ENCODE measurements around the gene CAMKK1.
A peak's percentile ranks its signal among the peaks of the same experiment; 100 is the strongest.

Gene CAMKK1

GRCh38 chr17:3913531-3914311, 20.9 kb upstream of the CAMKK1 start:
- peak; percentile 96 for ATAC-seq

DNA sequence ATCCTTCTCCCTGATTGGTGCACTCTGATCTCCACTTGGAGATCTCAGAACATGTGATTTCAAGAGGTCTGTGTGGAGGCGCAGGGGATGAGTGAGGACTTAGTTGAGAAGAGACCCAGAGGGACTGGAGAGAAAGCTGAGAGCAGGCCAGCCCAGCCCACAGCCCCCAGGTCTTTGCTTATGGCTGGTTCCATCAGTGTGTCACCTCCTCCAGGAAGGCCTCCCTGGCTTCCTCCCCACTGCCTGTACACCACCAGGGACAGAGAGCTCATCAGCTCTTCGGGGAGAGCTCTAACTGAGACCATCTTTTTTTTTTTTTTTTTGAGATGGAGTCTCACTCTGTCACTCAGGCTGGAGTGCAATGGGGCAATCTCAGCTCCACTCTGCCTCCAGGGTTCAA, 20.0 kb upstream of the CAMKK1 start:
- no peak for TF ChIP-seq RARB (CRISPR knock-in tag; IDR thresholded peaks at IDR 0.05)
- no peak for TF ChIP-seq TCF4 (CRISPR knock-in tag; IDR thresholded peaks at IDR 0.05; ENCODE audit: borderline replicate concordance)
- no peak for TF ChIP-seq CSDC2 (CRISPR knock-in tag; IDR thresholded peaks at IDR 0.05)
- no peak for TF ChIP-seq ZFP30 (CRISPR knock-in tag; IDR thresholded peaks at IDR 0.05)
- TF ChIP-seq BACH2 (CRISPR knock-in tag; IDR thresholded peaks at IDR 0.05; ENCODE audit: borderline replicate concordance): no peak
- no peak for TF ChIP-seq ISL1 (CRISPR knock-in tag; IDR thresholded peaks at IDR 0.05)
- TF ChIP-seq ZNF70 (CRISPR knock-in tag; IDR thresholded peaks at IDR 0.05): no peak
- TF ChIP-seq POU6F1 (CRISPR knock-in tag; IDR thresholded peaks at IDR 0.05; ENCODE audit: borderline replicate concordance, low read depth): no peak
- TF ChIP-seq GLIS3 (CRISPR knock-in tag; IDR thresholded peaks at IDR 0.05): no peak
- TF ChIP-seq PPARA (CRISPR knock-in tag; IDR thresholded peaks at IDR 0.05; ENCODE audit: borderline replicate concordance): no peak
- no peak for TF ChIP-seq TSHZ2 (CRISPR knock-in tag; IDR thresholded peaks at IDR 0.05)
- no peak for TF ChIP-seq CREB5 (CRISPR knock-in tag; IDR thresholded peaks at IDR 0.05; ENCODE audit: low read depth)
- no peak for TF ChIP-seq OSR1 (CRISPR knock-in tag; IDR thresholded peaks at IDR 0.05)
- no peak for TF ChIP-seq ZNF8 (CRISPR knock-in tag; IDR thresholded peaks at IDR 0.05)
- no peak for TF ChIP-seq ZC3H10 (CRISPR knock-in tag; IDR thresholded peaks at IDR 0.05)
- TF ChIP-seq ESRRG (CRISPR knock-in tag; IDR thresholded peaks at IDR 0.05): no peak
- no peak for TF ChIP-seq CSRNP3 (CRISPR knock-in tag; IDR thresholded peaks at IDR 0.05)
- no peak for TF ChIP-seq ZNF565 (CRISPR knock-in tag; conservative IDR thresholded peaks at IDR 0.05; ENCODE audit: low read depth)
- no peak for TF ChIP-seq PATZ1 (CRISPR knock-in tag; IDR thresholded peaks at IDR 0.05; ENCODE audit: borderline replicate concordance)
- TF ChIP-seq ZFP3 (CRISPR knock-in tag; IDR thresholded peaks at IDR 0.05): no peak
- ATAC-seq: no peak

More at GRCh38 chr17:3913531-3914311, 20.9 kb upstream of the CAMKK1 start:
- no peak for TF ChIP-seq TOX (CRISPR knock-in tag; IDR thresholded peaks at IDR 0.05; ENCODE audit: borderline replicate concordance)
- TF ChIP-seq GLIS3 (CRISPR knock-in tag; IDR thresholded peaks at IDR 0.05): no peak
- TF ChIP-seq RARB (CRISPR knock-in tag; IDR thresholded peaks at IDR 0.05): no peak
